Measurements from ENCODE around the gene PKNOX2.

GRCh38 chr11:125346179-125346530 lies 181.6 kb downstream of the PKNOX2 start:
- TF ChIP-seq CTCF (IDR thresholded peaks at IDR 0.05 in 2 of 3, conservative IDR thresholded peaks at IDR 0.05 in 1 of 3; ENCODE audit: insufficient read depth in 2 of 3, low read depth in 1 of 3, low read length in 3 of 3) (no peak), MAZ (CRISPR knock-in tag; conservative IDR thresholded peaks at IDR 0.05 in 1 of 2, IDR thresholded peaks at IDR 0.05 in 1 of 2) (no peak)
